ENCODE measurements around the gene CECR2. TPM values are rescaled to one million over a fixed set of nuclear protein-coding genes. Genes with fewer than 3 reads are reported as not detected.

Gene CECR2
- total and polyA plus RNA-seq, 2 donors = 0.51 to 2.4 TPM

- Histone ChIP-seq H3K36me3 (ENCODE audit: insufficient read depth) (no peaks in the 10 kb centered on the region), H3K4me3 (ENCODE audit: low read depth, low read length) (no peak overlapping the region), H3K4me1 (ENCODE audit: insufficient read depth) (no peaks in the 10 kb centered on the region), H3K27ac (ENCODE audit: low read depth) (no peak overlapping the region)
- DNase-seq (ENCODE audit: extremely low spot score) = no peak
- 52% methylated on average over 5 of the region's 5 CpGs for WGBS
Measured at GRCh38 chr22:17371448-17371847, 2.2 kb downstream of the CECR2 start.

GRCh38 chr22:17373855-17374254 is 4.6 kb downstream of the CECR2 start:
- Histone ChIP-seq H3K36me3 (ENCODE audit: insufficient read depth) (no peaks in the 10 kb centered on the region), H3K4me1 (ENCODE audit: insufficient read depth) (no peaks in the 10 kb centered on the region), H3K27ac (ENCODE audit: low read depth) (no peak overlapping the region), H3K4me3 (ENCODE audit: low read depth, low read length) (no peak overlapping the region)
- DNase-seq (ENCODE audit: extremely low spot score) = no peak
- WGBS = 72% methylated on average over 4 of the region's 4 CpGs

GRCh38 chr22:17375914-17376614 is 6.8 kb downstream of the CECR2 start:
- 80% methylated on average over 11 of the region's 11 CpGs for WGBS
- no peak overlapping the region for H3K27ac ChIP-seq (ENCODE audit: low read depth)
- no peaks in the 10 kb centered on the region for H3K4me1 ChIP-seq (ENCODE audit: insufficient read depth)
- no peak overlapping the region for H3K4me3 ChIP-seq (ENCODE audit: low read depth, low read length)
- no peak for DNase-seq (ENCODE audit: extremely low spot score)
- no peaks in the 10 kb centered on the region for H3K36me3 ChIP-seq (ENCODE audit: insufficient read depth)

GRCh38 chr22:17376950-17377349 is 7.7 kb downstream of the CECR2 start:
- Histone ChIP-seq H3K4me1 (ENCODE audit: insufficient read depth) (no peaks in the 10 kb centered on the region), H3K36me3 (ENCODE audit: insufficient read depth) (no peaks in the 10 kb centered on the region), H3K27ac (ENCODE audit: low read depth) (no peak overlapping the region), H3K4me3 (ENCODE audit: low read depth, low read length) (no peak overlapping the region)
- no peak for DNase-seq (ENCODE audit: extremely low spot score)
- 92% methylated on average over 1 of the region's 1 CpG for WGBS

GRCh38 chr22:17379944-17380343 is 10.7 kb downstream of the CECR2 start:
- Histone ChIP-seq H3K36me3 (ENCODE audit: insufficient read depth) (no peaks in the 10 kb centered on the region), H3K4me3 (ENCODE audit: low read depth, low read length) (no peak overlapping the region), H3K4me1 (ENCODE audit: insufficient read depth) (no peaks in the 10 kb centered on the region), H3K27ac (ENCODE audit: low read depth) (no peak overlapping the region)
- DNase-seq (ENCODE audit: extremely low spot score) = no peak
- WGBS = 57% methylated on average over 2 of the region's 2 CpGs

GRCh38 chr22:17380359-17381087 is 11.3 kb downstream of the CECR2 start:
- no peak for DNase-seq (ENCODE audit: extremely low spot score)
- Histone ChIP-seq H3K36me3 (ENCODE audit: insufficient read depth) (no peaks in the 10 kb centered on the region), H3K27ac (ENCODE audit: low read depth) (no peak overlapping the region), H3K4me1 (ENCODE audit: insufficient read depth) (no peaks in the 10 kb centered on the region), H3K4me3 (ENCODE audit: low read depth, low read length) (no peak overlapping the region)
- 53% methylated on average over 6 of the region's 6 CpGs for WGBS

- Histone ChIP-seq H3K4me1 (ENCODE audit: insufficient read depth) (no peaks in the 10 kb centered on the region), H3K36me3 (ENCODE audit: insufficient read depth) (no peaks in the 10 kb centered on the region), H3K4me3 (ENCODE audit: low read depth, low read length) (no peak overlapping the region), H3K27ac (ENCODE audit: low read depth) (no peak overlapping the region)
- WGBS = 66% methylated on average over 12 of the region's 12 CpGs
- DNase-seq (ENCODE audit: extremely low spot score) = no peak
Measured at GRCh38 chr22:17381192-17381913, 12.1 kb downstream of the CECR2 start.

- H3K4me3 ChIP-seq (ENCODE audit: low read depth, low read length) = no peak overlapping the region
- no peak for DNase-seq (ENCODE audit: extremely low spot score)
- H3K4me1 ChIP-seq (ENCODE audit: insufficient read depth) = no peaks in the 10 kb centered on the region
- WGBS = 78% methylated on average over 7 of the region's 7 CpGs
- H3K36me3 ChIP-seq (ENCODE audit: insufficient read depth) = no peaks in the 10 kb centered on the region
- H3K27ac ChIP-seq (ENCODE audit: low read depth) = no peak overlapping the region
Measured at GRCh38 chr22:17384612-17385330, 15.5 kb downstream of the CECR2 start.

- no peaks in the 10 kb centered on the region for H3K36me3 ChIP-seq (ENCODE audit: insufficient read depth)
- no peak overlapping the region for H3K27ac ChIP-seq (ENCODE audit: low read depth)
- no peaks in the 10 kb centered on the region for H3K4me1 ChIP-seq (ENCODE audit: insufficient read depth)
- no peak overlapping the region for H3K4me3 ChIP-seq (ENCODE audit: low read depth, low read length)
- WGBS = 49% methylated on average over 9 of the region's 9 CpGs
- no peak for DNase-seq (ENCODE audit: extremely low spot score)
Measured at GRCh38 chr22:17387356-17387755, 18.1 kb downstream of the CECR2 start.

- H3K4me1 ChIP-seq (ENCODE audit: insufficient read depth) = no peaks in the 10 kb centered on the region
- no peak for DNase-seq (ENCODE audit: extremely low spot score)
- 87% methylated on average over 10 of the region's 10 CpGs for WGBS
Measured at GRCh38 chr22:17388235-17388634, 19.0 kb downstream of the CECR2 start.

GRCh38 chr22:17390087-17390486 is 20.8 kb downstream of the CECR2 start:
- no peaks in the 10 kb centered on the region for H3K36me3 ChIP-seq (ENCODE audit: insufficient read depth)
- no peaks in the 10 kb centered on the region for H3K4me1 ChIP-seq (ENCODE audit: insufficient read depth)
- no peak overlapping the region for H3K27ac ChIP-seq (ENCODE audit: low read depth)
- no peak for DNase-seq (ENCODE audit: extremely low spot score)
- 60% methylated on average over 5 of the region's 5 CpGs for WGBS
- no peak overlapping the region for H3K4me3 ChIP-seq (ENCODE audit: low read depth, low read length)

More at GRCh38 chr22:17388235-17388634, 19.0 kb downstream of the CECR2 start:
- Histone ChIP-seq H3K36me3 (ENCODE audit: insufficient read depth) (no peaks in the 10 kb centered on the region), H3K27ac (ENCODE audit: low read depth) (no peak overlapping the region), H3K4me3 (ENCODE audit: low read depth, low read length) (no peak overlapping the region)

GRCh38 chr22:17396516-17396915 is 27.3 kb downstream of the CECR2 start:
- Histone ChIP-seq H3K27ac (ENCODE audit: low read depth) (no peak overlapping the region), H3K4me1 (ENCODE audit: insufficient read depth) (no peaks in the 10 kb centered on the region), H3K4me3 (ENCODE audit: low read depth, low read length) (no peak overlapping the region), H3K36me3 (ENCODE audit: insufficient read depth) (no peaks in the 10 kb centered on the region)
- DNase-seq (ENCODE audit: extremely low spot score) = peak; percentile 14
- WGBS = 68% methylated on average over 3 of the region's 3 CpGs

GRCh38 chr22:17397756-17398547 is 28.7 kb downstream of the CECR2 start:
- Histone ChIP-seq H3K4me3 (ENCODE audit: low read depth, low read length) (no peak overlapping the region), H3K36me3 (ENCODE audit: insufficient read depth) (no peaks in the 10 kb centered on the region), H3K27ac (ENCODE audit: low read depth) (no peak overlapping the region), H3K4me1 (ENCODE audit: insufficient read depth) (no peaks in the 10 kb centered on the region)
- DNase-seq (ENCODE audit: extremely low spot score) = no peak
- WGBS = 75% methylated on average over 11 of the region's 11 CpGs

Data from urinary bladder (tissue), 4 donors.